Esophagus muscularis mucosa (tissue), 4 donors: ENCODE results near the gene AHNAK2. TPM values are rescaled to one million over a fixed set of nuclear protein-coding genes. Genes with fewer than 3 reads are reported as not detected.

Experiments used
- DNase-seq: peaks from one replicate; pipeline ENCODE4 v3.0.0-alpha.2; 2017; ENCODE audit errors: extremely low spot score
- H3K27ac ChIP-seq, 4 donors: fragments of 200-600 bp; sonication (generic); replicated peaks in 1 of 4; 1 replicate in 3 of 4; 2 replicates in 1 of 4; pipeline ENCODE4 v1.5.1; 2016 to 2019; ENCODE audit warnings: mild to moderate bottlenecking in 1 of 4
- H3K27me3 ChIP-seq, 4 donors: fragments of 200-600 bp; sonication (generic); one replicate each; pipeline versions ENCODE4 v1.5.1 to v1.6.0; 2016 to 2019
- H3K36me3 ChIP-seq, 4 donors: fragments of 200-600 bp; sonication (generic); one replicate each; pipeline ENCODE4 v1.5.1; 2016 to 2019
- H3K4me1 ChIP-seq, 4 donors: fragments of 200-600 bp; sonication (generic); one replicate each; pipeline ENCODE4 v1.5.1; 2016 to 2019
- H3K4me3 ChIP-seq, 4 donors: fragments of 200-600 bp; sonication (generic); 1 replicate in 2 of 4; 2 replicates in 2 of 4; pipeline ENCODE4 v1.5.1; 2016 to 2019; ENCODE audit warnings: mild to moderate bottlenecking in 4 of 4, moderate library complexity in 1 of 4
- H3K9me3 ChIP-seq, 4 donors: fragments of 200-600 bp; sonication (generic); 1 replicate in 3 of 4; 2 replicates in 1 of 4; pipeline ENCODE4 v1.5.1; 2016 to 2019
- EP300 ChIP-seq: sonication (generic); formaldehyde crosslinking; IDR thresholded peaks from one replicate; pipeline ENCODE4 v1.6.1; 2017; ENCODE audit warnings: antibody characterized with exemption
- POLR2A ChIP-seq: fragments of 450-650 bp; IDR thresholded peaks from one replicate; pipeline ENCODE4 v1.6.1; 2017; ENCODE audit warnings: antibody characterized with exemption, moderate library complexity, mild to moderate bottlenecking, low read depth
- POLR2AphosphoS5 ChIP-seq, 2 donors: sonication (generic); formaldehyde crosslinking; IDR thresholded peaks; one replicate each; pipeline ENCODE4 v1.6.1; 2017; ENCODE audit warnings: antibody characterized with exemption in 2 of 2
- WGBS: methylation state at CpG from one replicate; pipeline ENCODE4 v1.1.5; 2018; 5-methylcytosine and 5-hydroxymethylcytosine counted together
- intact Hi-C: fragments of 100-400 bp; cut with DNase I; formaldehyde crosslinking; loops from one replicate; pipeline ENCODE4 v1.15.1; 2023
- total RNA-seq, 4 donors: library from RNA; depleted of rRNA; stranded (reverse); fragments of >200 nt; gene quantifications; one replicate each; pipeline versions ENCODE4 v1.1.0 to v1.2.1, GENCODE V29; 2016
- TF ChIP-seq, protein P1 (sequence below), 3 experiments: fragments of 200-600 bp in 2 of 3; fragments of 450-650 bp in 1 of 3; sonication (generic) in 2 of 3; IDR thresholded peaks; one replicate each; pipeline ENCODE4 v1.5.1; 2017 to 2019; ENCODE audit warnings: antibody characterized with exemption in 3 of 3, mild to moderate bottlenecking in 2 of 3, moderate library complexity in 1 of 3

AHNAK2 gene
- total RNA-seq, 4 donors from 2014 or later, result 95.3 to 277 (median 195) TPM

DNA sequence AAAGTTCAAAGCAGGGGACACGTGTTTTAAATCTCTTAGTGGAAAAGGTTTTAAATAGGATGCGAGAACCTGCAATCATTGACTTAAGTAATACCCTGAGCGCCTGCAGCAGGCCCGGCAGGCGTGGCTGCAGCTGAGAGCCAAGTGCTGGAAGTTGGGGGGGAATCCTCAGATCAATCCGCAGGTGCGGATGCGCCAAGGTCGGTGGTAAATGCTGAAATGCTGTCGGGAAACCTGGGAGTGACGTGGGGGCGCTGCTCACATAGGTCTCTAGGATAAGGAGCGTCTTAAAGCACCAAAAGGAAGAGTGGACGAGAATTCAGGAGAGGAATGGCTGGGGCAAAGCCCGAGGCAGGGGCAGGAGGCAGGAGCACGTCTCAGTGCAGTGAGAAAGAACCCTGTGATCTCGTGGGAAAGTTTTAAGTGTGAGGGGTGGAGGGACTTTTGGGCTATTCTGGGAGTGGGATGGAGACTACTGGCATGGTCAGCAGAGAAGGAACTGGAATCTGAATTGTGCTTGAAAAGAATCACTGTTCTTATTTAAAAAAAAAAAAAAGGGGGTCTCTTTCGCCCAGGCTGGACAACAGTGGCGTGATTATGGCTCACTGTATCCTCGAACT, 43.6 kb upstream of the AHNAK2 start:
- DNase-seq, result no peak
- no peaks in the 10 kb centered on the region for H3K27me3 ChIP-seq
- peaks cover 23 to 41% (median 35%) of the 10 kb centered on the region in 4 donors for H3K4me1 ChIP-seq
- 6% methylated on average over 20 of the region's 20 CpGs for WGBS
- peak overlapping the region; percentile 85 to 99 (median 96) for H3K4me3 ChIP-seq
- TF ChIP-seq EP300 (no peak), POLR2AphosphoS5 (IDR thresholded peaks at IDR 0.05) (no peak), POLR2A (no peak)
- TF ChIP-seq, protein P1, sequence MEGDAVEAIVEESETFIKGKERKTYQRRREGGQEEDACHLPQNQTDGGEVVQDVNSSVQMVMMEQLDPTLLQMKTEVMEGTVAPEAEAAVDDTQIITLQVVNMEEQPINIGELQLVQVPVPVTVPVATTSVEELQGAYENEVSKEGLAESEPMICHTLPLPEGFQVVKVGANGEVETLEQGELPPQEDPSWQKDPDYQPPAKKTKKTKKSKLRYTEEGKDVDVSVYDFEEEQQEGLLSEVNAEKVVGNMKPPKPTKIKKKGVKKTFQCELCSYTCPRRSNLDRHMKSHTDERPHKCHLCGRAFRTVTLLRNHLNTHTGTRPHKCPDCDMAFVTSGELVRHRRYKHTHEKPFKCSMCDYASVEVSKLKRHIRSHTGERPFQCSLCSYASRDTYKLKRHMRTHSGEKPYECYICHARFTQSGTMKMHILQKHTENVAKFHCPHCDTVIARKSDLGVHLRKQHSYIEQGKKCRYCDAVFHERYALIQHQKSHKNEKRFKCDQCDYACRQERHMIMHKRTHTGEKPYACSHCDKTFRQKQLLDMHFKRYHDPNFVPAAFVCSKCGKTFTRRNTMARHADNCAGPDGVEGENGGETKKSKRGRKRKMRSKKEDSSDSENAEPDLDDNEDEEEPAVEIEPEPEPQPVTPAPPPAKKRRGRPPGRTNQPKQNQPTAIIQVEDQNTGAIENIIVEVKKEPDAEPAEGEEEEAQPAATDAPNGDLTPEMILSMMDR (IDR thresholded peaks at IDR 0.05), result no peak
- peak overlapping the region; percentile 75 to 85 (median 79) for H3K27ac ChIP-seq
- intact Hi-C loops, result loop anchor here (2.0 kb wide), 1 partner anchor 39 kb away; no protein-coding TSS in a partner anchor
- no peaks in the 10 kb centered on the region for H3K36me3 ChIP-seq
- no peaks in the 10 kb centered on the region for H3K9me3 ChIP-seq

DNA sequence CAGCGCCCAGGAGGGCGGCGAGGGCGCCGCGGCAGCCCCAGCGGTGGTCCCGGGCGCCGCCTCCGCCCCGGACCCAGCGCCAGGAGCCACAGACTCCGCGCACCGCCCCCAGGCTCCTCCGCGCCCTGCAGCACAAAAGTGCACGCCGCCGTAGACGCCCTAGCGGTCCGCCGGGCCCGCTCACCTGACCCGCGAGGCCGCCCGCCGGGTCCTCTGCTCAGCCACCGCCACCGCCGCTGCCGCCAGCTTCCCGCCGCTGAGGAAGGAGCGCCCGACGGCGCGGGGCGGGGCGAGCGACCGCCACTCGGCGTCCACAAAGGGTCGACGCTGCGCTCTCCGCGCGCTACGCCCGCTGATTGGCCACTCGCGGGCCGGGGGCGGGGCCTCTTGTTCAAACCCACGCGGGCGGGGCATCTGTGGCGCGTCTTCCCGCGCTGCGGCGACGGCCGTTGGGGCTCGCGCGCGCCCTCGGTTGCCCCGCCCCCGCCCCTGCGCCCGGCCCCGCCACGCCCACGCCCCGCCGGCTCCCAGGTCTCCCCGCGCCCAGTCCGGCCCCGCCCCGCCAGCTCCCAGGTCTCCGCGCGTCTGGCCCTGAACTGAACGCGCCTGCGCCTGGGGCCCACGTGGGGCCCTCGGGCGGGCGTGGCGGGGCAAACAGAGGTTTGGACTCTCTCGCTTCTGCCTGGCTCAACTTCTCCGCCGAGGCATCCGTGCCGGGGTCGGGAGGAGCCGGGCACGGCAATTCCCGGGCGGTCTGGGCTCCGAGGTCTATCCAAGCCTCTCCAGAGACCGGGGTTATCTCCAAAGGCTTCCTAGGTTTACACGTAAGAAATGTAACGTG, 42.9 kb upstream of the AHNAK2 start, which contains the start of gene CDCA4:
Gene CDCA4 (minus strand): TSS at position 269 of the 841 bp plus-strand sequence. CDS start 9,154 bp downstream, outside the sequence.
- no peaks in the 10 kb centered on the region for H3K27me3 ChIP-seq
- TF ChIP-seq EP300, result no peak
- TF ChIP-seq POLR2A, result peak; percentile 60
- TF ChIP-seq POLR2AphosphoS5 (IDR thresholded peaks at IDR 0.05), result peak; percentile 88 to 92
- TF ChIP-seq, protein P1 (IDR thresholded peaks at IDR 0.05), result peak in 2 of 3 experiments; percentile 8 to 20
- 0% methylated on average over 8 of the region's 115 CpGs for WGBS
- intact Hi-C loops, result loop anchor here (2.0 kb wide), 1 partner anchor 38 kb away; no protein-coding TSS in a partner anchor
- H3K9me3 ChIP-seq, result no peaks in the 10 kb centered on the region
- peaks cover 23 to 41% (median 35%) of the 10 kb centered on the region in 4 donors for H3K4me1 ChIP-seq
- peak within 1 kb of the TSS; percentile 78 to 92 (median 82) for H3K27ac ChIP-seq
- peak within 1 kb of the TSS; percentile 85 to 99 (median 96) for H3K4me3 ChIP-seq
- peak; percentile 99 for DNase-seq
- no peaks in the 10 kb centered on the region for H3K36me3 ChIP-seq

DNA sequence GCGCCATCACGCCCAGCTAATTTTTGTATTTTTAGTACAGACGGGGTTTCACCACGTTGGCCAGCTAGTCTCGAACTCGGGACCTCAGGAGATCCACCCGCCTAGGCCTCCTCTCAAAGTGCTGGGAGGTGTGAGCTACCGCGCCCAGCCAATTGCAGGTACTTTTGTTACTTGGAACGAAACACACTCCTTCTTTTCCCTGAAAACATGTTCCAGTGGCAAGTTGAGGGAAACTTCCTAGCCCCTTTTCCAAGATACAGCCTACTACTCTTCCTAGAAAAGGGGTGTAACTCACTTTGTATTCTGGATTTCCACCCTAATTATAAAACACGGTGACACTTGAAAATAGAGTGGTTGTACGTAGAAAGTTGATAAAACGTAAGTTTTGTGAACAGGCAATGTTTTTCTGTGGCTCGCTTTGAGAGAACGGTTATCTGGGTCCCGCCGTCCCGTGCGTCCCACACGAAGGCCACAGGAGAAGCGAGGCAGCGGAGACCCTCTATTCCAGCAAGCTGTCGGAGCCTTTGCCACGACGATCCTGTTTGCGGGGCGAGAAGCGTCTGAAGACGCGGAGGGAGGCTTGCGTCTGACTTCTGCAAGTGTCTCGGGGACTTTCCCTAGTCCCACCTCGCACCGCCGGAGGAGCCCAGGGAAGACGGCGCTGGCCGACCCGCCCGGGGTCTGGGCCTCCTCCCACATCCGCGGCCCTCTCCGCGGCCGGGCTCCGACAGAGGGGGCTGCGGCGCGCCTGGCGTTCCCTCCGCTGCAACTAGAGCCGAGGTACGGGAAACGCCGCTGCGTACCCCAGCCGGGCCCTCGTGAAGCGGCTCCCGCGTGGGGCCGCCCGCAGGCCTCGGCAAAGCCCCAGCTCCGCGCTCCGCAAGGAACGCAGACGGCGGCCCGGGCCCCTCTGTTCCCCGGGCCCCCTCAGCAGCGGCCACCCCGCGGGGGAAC, 42.0 kb upstream of the AHNAK2 start:
- peak overlapping the region; percentile 78 to 92 (median 82) for H3K27ac ChIP-seq
- no peaks in the 10 kb centered on the region for H3K9me3 ChIP-seq
- no peaks in the 10 kb centered on the region for H3K36me3 ChIP-seq
- no peak for DNase-seq
- intact Hi-C loops, result loop anchor here (2.0 kb wide), 1 partner anchor 37 kb away; no protein-coding TSS in a partner anchor
- no peaks in the 10 kb centered on the region for H3K27me3 ChIP-seq
- peak overlapping the region; percentile 85 to 99 (median 96) for H3K4me3 ChIP-seq
- TF ChIP-seq EP300, result no peak
- no peak for TF ChIP-seq POLR2AphosphoS5 (IDR thresholded peaks at IDR 0.05)
- TF ChIP-seq, protein P1 (IDR thresholded peaks at IDR 0.05), result no peak
- TF ChIP-seq POLR2A, result no peak
- 20% methylated on average over 22 of the region's 75 CpGs for WGBS
- peaks cover 23 to 41% (median 35%) of the 10 kb centered on the region in 4 donors for H3K4me1 ChIP-seq

DNA sequence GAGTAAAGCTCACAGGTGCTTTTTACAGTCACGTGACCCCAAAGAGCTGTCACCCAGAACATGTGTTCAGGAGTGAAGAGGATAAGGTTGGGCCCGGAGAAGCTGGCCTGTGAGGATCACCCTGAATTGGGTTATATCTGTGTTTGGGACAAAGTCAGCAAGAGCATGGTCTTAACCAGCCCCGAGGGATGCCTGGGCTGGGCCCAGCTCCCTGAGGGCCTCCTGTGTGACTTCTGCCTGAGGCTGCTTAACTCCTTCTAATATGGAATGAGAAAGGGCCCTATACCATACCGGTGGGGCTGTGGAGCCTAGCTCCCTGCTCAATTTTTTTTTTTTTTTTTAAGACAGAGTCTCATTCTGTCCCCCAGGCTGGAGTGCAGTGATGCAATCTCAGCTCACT, 40.2 kb upstream of the AHNAK2 start:
- H3K27me3 ChIP-seq, result no peaks in the 10 kb centered on the region
- H3K36me3 ChIP-seq, result no peaks in the 10 kb centered on the region
- TF ChIP-seq, protein P1 (IDR thresholded peaks at IDR 0.05), result no peak
- no peak for TF ChIP-seq EP300
- TF ChIP-seq POLR2AphosphoS5 (IDR thresholded peaks at IDR 0.05), result no peak
- no peak for TF ChIP-seq POLR2A
- intact Hi-C loops, result no loop called here
- no peak overlapping the region for H3K27ac ChIP-seq
- H3K4me1 ChIP-seq, result peaks cover 23 to 50% (median 39%) of the 10 kb centered on the region in 4 donors
- no peaks in the 10 kb centered on the region for H3K9me3 ChIP-seq
- no peak overlapping the region for H3K4me3 ChIP-seq
- no peak for DNase-seq
- 79% methylated on average over 4 of the region's 4 CpGs for WGBS
